Epithelial cell of proximal tubule (primary cell): ENCODE measurements around the gene LRMDA. TPM values are rescaled to one million over a fixed set of nuclear protein-coding genes. Genes with fewer than 3 reads are reported as not detected.
"Not testable (repeated sequence)": the region's sequence is repeated elsewhere in the genome, so short reads cannot be mapped to it uniquely, and the experiment has no call there.

ENCODE experiments used
- DNase-seq: peaks from one replicate; pipeline ENCODE4 v3.0.0-alpha.2; 2011; ENCODE audit warnings: low read depth
- H3K4me3 ChIP-seq: 2 replicates; pipeline ENCODE4 v1.5.1; 2011; ENCODE audit warnings: low read depth, mild to moderate bottlenecking, low read length
- total RNA-seq: library from RNA; depleted of rRNA; stranded (reverse); fragments of >200 nt; gene quantifications from 2 replicates; pipeline ENCODE4 v1.2.3, GENCODE V29; 2015
- TF ChIP-seq, protein P1 (sequence below): conservative IDR thresholded peaks from 2 replicates; pipeline ENCODE4 v1.5.1; 2012; ENCODE audit warnings: low read depth, mild to moderate bottlenecking, low read length

LRMDA gene
- total RNA-seq, 1 donor from 2014 or later = 0.75 TPM

DNA sequence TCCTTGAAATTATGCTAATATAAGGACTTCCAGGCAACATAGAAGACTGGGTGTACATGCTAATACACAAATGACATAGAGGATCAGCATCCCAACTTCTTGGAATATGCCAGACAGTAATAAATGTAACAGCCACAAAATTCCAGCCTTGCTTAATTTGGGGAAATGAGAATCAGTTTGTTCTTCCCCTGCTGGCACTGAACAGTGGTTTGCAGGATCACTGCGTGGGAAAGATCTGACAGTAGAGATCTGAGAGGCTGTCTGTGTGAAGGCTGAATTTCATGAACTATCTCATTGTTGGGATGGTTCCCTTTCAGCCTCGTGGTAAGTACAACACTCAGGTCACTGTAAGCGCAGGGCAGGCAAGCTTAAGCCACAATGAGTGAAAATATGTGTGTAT, 1078.0 kb downstream of the LRMDA start:
- H3K4me3 ChIP-seq = no peak overlapping the region
- TF ChIP-seq, protein P1, sequence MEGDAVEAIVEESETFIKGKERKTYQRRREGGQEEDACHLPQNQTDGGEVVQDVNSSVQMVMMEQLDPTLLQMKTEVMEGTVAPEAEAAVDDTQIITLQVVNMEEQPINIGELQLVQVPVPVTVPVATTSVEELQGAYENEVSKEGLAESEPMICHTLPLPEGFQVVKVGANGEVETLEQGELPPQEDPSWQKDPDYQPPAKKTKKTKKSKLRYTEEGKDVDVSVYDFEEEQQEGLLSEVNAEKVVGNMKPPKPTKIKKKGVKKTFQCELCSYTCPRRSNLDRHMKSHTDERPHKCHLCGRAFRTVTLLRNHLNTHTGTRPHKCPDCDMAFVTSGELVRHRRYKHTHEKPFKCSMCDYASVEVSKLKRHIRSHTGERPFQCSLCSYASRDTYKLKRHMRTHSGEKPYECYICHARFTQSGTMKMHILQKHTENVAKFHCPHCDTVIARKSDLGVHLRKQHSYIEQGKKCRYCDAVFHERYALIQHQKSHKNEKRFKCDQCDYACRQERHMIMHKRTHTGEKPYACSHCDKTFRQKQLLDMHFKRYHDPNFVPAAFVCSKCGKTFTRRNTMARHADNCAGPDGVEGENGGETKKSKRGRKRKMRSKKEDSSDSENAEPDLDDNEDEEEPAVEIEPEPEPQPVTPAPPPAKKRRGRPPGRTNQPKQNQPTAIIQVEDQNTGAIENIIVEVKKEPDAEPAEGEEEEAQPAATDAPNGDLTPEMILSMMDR = no peak
- no peak for DNase-seq

DNA sequence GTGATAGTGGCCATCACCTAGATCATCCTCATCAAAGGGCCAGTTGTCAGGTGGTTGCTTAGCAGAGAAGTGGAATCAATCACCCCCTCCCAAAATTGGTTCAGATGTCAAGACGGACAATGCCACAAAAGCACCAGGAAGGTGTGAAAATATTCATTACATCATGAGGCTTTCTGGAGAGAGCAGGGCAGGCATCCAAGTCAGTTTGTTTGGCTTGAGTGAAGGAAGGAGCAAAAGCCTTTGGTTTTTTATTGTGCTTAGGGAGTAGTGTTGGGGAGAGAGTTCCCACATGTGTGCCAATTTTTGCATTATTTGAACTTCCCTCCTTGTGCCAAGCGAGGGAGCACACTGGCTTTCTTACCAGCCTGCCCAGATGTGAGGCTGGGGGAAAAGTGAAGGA, 1082.9 kb downstream of the LRMDA start:
- no peak for DNase-seq
- H3K4me3 ChIP-seq = no peak overlapping the region
- TF ChIP-seq, protein P1 = no peak

DNA sequence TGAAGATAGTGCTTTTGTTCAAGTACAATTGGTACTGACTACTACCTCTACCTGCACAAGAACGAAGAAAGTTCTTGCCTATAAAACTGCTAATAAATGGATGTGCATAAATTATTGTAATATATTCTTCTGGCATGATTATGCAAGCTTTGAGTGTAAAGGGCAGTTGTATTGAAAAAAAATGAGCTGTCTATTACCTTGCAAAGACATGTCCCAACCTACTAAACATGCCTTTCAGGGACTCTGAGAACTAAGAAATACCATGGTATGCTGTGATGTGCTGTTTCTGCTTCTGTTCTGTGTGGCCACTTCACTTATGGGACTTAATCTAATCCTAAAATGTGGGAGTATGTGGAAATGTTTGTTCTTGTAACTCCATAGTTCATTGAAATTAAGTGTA, 1083.4 kb downstream of the LRMDA start:
- TF ChIP-seq, protein P1 = no peak
- no peak overlapping the region for H3K4me3 ChIP-seq
- no peak for DNase-seq

DNA sequence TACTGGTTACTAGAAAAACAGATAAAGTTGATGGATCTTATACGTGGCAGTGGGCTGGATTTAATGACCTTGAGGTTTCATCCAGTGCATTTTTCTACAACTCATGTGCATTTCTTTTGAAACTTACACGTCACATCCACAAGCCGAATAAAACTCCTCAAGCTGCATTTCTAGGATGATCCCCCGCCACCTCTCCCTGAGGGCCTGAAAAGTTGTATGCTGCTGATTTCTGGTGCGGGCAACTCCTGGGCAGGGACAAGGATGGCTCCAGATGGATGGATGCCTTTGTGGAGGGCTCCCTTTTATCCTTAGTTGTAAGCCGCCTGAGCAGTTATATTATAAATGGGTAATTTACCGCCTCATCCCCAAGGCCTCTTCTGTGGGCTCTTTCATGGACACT, 1091.1 kb downstream of the LRMDA start:
- DNase-seq = no peak
- TF ChIP-seq, protein P1 = no peak
- no peak overlapping the region for H3K4me3 ChIP-seq

DNA sequence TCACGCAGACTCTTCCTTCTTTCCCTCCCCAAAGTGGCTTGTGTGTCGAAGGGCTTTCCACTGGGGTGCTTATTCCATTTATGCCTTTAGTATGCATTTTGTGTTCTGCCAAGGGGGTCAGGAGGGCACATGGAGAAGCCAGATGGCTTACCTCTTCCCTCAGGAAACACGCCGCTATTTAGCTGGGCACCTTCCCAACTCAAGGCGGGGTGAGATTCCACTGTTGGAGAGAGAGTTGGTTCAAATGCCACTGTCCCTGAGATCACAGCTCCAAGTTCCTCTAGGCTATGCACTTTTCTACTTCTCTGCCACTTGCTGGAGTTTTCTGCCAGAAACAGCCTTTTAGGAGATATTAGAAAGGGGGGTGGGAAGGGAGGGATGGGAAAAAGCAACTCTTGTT, 1091.8 kb downstream of the LRMDA start:
- H3K4me3 ChIP-seq = no peak overlapping the region
- TF ChIP-seq, protein P1 = no peak
- DNase-seq = no peak

DNA sequence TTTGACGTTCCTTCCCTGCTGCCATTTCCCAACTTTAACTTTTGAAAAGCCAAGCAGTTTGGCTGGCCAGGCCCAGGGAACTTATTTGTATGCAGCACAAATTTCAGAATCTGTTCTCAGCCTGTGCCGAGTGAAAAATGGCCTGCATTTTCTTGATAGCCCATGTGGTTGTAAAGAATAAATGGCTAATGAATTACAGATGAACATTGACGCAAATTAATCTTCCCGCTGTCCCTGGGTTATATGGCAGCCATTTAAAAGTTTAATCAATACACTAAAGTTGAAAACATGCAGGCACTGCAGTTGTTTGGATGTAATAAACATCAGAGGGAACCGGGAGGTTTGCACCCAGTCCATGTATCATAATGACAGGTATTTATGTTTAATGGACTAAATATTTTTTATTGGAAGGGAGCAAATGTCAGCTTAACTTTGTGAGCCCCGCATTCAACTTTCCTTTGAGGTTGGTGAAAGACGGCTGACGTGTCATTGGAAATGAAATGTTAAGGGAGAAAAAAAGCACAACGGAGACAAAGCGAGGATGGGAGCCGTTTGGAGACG, 1092.4 kb downstream of the LRMDA start:
- H3K4me3 ChIP-seq = no peak overlapping the region
- DNase-seq = no peak
- TF ChIP-seq, protein P1 = no peak

DNA sequence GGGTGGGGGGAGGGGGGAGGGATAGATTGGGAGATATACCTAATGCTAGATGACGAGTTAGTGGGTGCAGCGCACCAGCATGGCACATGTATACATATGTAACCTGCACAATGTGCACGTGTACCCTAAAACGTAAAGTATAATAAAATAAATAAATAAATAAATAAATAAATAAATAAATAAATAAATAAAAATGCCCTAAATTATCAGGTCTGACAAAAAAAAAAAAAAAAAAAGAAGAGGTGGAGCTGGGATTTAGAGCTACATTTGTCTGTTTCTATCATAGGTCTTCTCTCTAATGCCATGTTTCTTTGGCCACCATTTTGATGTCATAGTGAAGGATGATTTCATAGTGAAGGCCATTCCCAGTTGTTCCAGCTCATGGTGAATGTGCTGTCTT, 1095.4 kb downstream of the LRMDA start:
- not testable (repeated sequence) for DNase-seq, H3K4me3 ChIP-seq
